RKO (cell line): ENCODE results near the gene HELZ.
"Not testable (repeated sequence)": the region's sequence is repeated elsewhere in the genome, so short reads cannot be mapped to it uniquely, and the experiment has no call there.

ENCODE experiments used
- DNase-seq: peaks from one replicate; pipeline ENCODE4 v3.0.0-alpha.2; 2016; ENCODE audit warnings: low spot score

The HELZ gene

DNA sequence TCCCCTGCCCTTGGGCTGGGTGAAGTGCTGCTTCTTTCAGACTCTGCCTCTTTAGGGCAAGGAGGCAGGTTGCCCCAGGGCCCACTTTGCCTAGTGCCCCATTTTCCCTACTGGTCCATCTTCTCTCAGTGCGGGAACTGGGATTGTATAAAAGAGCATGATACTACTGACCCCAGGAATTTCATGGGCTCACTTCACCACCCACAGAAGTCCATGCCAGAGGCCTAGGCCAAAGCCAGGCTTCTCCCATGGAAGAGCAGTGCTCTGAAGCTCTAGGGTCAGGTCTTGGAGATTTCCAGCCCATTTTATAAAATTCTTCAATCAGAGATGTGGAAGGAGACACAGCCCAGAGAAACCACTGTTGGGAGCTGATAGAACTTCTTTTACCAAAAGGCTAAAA, 194.9 kb downstream of the HELZ start:
- DNase-seq = no peak

DNA sequence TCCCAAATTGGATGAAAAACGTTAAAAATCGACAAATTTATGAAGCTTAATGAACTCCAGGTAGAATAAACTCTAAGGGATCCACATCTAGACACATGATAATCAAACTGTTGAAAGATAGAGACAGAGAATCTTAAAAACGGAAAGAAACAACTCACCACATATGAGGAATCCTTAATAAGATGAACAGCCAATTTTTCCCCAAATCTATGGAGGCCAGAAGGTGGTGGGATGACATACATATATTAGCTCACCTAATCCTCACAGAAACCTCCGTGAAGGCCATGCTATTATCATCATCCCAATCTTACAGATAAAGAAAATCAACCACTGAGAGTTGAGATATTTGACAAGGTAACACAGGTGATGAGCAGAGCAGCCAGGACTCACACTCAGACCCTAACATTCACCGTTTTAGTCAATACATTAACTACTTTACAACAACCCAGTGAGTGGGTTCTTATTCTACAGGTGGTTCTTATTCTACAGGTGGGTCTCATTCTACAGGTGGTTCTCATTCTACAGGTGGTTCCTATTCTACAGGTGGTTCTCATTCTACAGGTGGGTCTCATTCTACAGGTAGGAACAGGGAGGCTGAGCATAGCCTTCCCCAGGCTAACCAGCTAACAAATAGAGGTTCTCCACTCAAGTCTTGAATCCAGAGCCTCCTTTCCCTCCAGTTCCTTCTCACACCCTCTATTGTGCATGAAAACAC, 195.8 kb downstream of the HELZ start:
- DNase-seq = no peak

DNA sequence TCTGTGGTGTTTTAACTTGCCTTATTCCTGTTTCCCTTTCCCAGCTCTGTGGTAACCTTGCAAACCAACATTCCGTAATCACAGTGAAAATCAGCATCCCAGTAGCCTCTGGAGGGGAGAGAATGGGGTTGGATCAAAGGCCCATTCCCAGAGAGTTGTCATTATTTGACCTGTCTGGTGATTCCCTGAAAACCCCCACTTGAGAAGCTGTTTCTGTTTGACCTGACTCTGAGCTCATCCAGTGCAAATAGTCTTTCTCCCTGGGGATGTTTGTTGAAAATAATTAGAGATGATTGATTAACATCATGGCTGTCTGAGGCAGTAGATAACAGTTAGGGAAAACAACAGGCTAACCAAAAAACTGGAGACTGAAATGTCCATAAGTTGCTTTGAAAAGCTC, 197.6 kb downstream of the HELZ start:
- DNase-seq = no peak

DNA sequence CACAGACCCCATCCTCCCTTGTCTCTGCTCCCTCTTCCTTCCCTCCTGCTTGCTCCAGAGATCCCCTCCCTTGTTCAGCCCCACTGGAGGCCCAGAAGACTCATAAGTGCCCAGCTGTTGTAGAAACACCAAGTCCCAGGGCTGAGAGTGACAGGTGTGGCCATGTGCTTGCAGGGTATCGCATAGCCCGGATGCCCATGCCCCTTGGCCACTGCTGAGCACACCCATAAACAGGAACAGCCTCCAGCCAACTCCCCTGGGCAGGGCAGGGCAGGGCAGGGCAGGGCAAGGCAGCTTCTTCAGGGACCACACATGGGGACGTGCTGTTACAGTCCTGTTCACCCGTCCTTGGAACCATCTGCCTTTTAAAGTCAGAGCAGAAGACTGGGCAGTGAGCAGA, 198.6 kb downstream of the HELZ start:
- no peak for DNase-seq

DNA sequence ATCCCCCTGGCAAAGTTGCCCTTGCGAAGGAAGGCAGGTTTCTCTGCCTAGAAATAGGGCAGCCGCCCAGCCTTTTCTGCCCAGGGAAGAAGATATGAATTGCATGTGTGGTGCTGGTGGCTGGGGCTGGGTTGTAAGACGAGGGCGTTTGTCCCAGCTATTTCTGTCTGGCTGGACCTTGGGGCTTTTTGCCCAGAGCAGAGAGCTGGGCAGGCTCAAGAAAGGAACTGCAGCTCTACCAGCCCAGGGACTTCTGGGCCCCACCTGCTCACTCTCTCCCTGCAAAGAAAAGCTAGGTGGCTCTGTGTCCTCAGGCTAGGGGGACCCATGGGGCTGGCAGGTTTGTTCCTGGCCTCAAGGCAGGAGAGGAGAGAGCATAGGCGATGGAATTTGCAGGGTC, 200.1 kb downstream of the HELZ start:
- no peak for DNase-seq

DNA sequence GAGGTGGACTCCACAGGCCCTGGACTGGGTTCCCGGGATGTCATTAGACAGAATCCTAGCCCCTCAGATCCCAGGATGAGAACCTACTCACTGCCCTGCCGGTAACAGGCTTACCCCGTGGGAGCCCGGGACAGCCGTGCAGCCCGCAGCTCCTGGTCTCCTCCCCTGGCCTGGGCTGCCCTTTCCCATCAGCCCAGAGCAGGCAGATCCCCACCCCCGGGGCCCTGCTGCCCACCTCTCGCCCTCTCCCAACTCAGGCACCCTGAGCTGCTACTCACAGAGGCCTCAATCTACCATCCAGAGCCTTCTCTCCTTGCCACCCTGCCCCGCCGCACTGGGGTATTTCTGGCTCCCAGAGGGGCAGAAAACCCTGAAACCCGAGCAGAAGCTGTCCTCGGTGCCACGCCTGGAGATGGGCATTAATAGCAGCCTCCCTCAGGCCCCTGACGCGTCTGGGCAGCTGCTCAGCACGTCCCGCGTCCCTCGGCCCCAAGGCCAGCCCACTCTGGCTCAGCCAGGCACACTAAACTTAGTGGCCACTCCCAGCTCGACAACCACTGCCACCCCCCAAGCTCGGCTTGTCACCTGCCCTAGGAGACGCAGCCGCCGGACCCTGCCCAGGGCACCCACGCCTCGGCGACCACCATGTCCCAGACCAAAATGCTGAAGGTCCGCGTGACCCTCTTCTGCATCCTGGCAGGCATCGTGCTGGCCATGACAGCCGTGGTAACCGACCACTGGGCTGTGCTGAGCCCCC, 200.8 kb downstream of the HELZ start, which contains the start of gene CACNG1:
Gene CACNG1, plus strand, starts transcription at position 539 of the 757 bp plus-strand sequence. Its CDS starts 107 bp downstream, at position 646.
- DNase-seq = no peak

DNA sequence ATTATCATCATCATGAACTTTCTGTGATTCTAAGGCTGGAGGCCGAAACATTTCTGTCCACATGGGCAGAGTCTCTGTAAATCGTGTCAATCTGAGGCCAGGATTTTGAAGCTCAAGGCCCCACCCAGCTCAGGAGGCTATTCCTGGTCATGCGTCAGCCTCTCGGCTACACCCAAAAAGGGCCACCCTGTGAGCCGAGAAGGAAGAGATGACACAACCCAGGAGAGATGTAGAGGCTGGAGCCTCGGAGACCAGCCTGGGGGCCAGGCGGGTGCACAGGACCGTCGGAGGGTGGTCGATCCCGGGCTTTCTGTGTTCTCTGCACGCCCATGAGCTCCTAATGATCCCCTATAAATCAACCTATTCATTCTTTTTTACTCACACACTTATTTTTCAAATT, 201.7 kb downstream of the HELZ start:
- DNase-seq = no peak

DNA sequence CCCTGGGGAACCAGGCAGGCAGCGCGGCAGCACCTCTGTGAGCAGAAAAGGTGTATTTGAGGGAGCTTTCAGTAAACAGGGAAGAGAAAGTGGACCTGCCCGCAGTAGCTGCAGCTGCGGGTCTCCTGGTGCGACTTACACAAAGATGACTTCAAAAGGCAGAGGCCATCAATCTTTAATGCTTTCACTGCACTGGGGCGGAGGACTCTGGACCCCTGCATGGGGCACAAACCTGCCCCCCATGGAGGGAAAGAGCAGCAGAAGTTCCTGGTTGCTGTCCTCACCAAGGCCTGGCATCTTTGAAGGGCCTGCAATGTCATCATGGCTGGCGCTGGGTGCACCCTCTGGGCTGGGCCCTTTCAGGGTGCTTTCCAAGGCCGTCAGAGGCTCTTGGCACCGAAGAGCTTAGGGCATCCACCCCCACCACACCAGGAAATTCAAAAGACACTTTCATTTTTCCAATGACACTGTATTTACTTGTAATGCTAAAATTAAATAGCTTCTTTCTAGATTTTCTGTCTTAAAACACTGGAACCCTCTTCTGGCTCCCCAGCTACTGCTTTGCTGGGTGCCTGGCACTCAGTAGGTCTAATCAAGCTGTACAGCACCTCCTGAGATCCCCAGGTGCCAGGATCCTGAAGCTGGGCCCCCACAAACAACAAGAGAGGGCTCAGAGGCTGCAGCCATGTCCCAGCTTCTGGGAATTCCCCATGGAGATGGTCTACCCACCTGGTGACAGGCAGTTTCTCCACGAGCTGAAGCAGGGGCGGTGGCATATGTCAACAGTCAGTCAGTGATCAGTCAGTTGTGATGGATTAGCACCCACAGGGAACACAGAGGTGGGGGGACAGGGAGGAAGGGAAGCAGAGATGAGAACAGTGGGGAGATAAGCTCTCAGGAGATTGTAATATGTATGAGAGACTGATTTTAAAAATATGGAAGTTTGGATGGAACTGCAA, 202.8 kb downstream of the HELZ start:
- no peak for DNase-seq

DNA sequence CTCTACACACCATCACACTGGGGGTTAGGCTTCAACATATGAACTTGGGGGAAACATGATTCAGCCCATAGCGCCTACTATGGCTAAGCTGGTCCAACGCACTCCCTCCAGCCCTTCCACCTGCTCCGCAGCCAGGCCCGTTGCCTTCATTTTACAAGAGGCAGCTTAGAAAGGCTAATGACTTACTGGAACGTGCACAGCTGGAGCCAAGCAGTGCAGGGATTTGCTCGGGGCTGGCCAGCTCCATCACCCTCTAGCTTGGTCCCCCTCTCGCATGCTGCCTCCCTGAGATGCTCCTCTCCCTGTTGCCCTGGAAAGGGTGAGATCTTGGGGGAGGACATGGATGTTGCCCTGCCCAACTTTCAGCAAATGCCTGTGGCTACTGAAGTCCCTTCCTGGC, 203.5 kb downstream of the HELZ start:
- no peak for DNase-seq

DNA sequence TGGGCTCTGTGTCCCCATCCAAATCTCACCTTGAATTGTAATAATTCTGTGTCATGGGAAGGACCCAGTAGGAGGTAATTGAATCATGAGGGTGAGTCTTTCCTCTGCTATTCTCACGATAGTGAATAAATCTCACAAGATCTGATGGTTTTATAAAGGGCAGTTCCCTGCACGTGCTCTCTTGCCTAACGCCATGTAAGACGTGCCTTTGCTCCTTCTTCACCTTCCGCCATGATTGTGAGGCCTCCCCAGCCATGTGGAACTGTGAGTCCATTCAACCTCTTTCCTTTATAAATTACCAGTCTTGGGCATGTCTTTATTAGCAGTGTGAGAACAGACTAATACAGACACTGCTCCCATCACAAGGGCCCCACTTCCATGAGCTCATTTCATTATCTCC, 203.9 kb downstream of the HELZ start:
- DNase-seq = not testable (repeated sequence)

DNA sequence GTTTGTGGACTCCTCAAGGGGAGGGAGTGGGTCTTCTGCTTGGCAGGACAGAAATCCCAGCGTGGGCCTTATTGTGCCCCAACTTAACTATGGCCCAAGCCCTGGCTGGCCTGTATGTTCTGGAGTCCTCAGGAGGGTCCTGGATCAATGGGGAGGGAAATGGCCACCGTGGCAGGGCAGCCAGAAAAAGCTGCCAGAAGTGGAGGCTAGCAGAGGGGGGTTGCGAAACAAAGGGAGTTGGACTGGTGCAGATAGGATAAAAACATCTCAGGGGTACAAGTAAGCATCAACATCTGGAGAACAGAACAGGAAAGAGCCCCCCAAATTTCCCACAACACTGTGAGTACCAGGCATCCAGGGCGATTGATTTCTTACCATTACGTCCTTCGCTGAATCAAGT, 204.3 kb downstream of the HELZ start:
- DNase-seq = no peak

DNA sequence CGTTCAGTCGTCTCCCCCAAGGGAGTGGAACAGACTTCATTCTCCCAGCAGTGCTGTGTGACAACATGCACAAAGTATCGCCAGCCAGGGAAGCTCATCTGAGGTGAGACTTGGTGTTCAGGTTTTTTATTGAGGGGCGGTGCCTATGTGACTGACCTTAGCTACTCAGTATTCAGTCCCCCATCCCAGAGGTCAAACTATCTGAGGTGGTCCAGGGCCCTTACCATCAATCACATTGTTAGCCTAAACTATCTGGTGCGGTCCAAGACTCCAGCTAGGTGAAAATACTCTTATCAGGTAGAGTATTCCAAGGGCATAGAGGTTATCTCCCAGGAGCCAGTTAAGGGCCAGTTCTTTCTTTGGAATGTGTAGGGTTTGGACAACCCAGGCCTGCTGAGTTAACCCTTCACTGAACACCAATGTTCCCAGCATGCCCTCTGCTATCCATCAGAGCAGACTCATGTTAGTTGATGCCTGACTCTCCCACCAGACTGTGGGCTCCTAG, 206.1 kb downstream of the HELZ start:
- DNase-seq = no peak

DNA sequence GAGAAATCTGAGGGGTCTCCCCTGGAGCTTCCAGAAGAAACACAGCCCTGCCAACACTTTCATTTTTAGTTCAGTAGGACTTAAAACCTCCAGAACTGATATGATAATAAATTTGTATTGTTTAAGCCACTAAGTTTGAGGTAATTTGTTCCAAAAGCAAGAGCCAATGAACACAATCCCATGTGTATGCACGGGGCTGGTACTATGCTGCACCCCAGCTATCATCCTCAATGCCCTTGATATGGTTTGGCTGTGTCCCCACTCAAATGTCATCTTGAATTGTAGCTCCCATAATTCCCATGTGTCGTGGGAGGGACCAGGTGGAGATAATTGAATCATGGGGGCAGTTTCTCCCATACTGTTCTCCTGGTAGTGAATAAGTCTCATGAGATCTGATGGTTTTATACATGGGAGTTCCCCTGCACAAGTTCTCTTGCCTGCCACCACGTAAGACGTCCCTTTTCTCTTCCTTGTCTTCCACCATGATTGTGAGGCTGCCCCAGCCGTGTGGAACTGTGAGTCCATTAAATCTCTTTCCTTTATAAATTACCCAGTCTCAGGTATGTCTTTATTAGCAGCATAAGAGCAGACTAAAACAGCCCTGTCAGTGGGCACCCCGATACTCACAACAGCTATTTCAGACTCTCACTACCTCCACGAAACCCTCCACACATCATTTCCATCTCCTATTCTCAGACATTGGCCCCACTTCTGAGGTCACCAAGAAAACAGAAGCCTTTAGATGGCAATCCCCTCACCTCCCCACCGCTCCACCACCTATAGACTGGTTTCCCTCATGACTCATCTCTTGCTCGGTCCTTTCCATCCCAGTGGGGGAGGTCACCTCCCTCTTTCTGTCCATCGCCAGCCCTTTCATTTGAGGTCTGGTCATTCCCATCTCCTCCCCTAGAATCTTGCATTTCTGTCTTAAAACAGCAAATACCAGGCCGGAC, 209.6 kb downstream of the HELZ start:
- DNase-seq = no peak

DNA sequence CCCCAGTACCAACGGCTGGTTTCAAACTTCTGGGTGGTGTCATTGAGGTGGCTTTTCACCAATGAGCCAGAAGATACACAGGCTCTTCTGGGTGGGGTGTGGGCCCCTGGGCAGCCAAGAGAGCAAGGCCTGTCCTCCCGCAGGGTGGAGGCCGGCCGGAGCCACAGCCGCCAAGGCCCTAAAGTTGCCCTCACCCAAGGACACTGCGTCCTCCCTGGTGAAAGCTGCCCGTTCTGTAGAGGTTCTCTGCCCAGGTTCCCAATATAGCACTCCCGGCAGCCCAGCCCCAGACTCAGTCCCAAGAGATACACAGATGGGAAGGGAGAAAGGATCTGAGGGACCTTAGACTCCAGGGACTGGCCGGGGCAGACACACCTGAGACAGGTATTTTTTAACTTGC, 211.4 kb downstream of the HELZ start:
- DNase-seq = no peak

DNA sequence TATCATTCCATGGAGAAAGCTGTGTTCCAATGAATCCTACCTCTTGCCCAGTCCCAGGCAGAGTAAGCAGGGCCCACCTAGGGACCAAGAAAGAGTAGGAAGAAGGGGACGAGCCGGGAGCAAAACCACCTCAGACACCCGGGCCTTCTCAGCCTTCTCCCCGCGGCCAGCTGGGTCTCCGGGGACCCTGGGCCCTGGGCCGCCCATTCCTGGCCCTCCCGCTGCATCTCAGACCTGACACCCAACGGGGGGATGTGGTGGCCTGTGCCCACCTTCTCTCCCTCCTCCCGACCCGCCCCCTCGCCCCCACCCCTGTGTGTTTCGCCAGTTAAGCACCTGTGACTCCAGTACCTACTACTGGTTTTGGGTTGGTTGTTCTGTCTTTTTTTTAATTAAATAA, 212.0 kb downstream of the HELZ start:
- DNase-seq = no peak

DNA sequence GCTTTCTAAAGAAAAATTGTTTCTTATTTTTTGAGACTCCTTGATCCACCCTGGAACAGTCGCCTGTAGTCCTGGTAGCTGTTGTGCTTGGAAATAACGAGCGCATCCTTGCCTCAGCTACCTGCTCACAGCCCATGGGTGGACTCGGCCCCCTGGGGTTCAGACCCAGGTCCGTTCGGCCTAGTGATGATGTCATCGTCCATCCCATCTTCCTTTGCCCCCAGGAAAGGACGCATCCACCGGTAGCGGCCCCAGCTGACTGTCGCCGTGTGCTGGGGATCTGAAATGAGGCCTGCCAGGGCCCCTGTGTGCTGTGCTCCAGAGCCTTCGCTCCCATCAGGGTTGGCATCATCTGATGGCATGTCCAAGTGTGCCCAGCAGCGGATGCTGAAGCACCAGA, 212.6 kb downstream of the HELZ start:
- no peak for DNase-seq

DNA sequence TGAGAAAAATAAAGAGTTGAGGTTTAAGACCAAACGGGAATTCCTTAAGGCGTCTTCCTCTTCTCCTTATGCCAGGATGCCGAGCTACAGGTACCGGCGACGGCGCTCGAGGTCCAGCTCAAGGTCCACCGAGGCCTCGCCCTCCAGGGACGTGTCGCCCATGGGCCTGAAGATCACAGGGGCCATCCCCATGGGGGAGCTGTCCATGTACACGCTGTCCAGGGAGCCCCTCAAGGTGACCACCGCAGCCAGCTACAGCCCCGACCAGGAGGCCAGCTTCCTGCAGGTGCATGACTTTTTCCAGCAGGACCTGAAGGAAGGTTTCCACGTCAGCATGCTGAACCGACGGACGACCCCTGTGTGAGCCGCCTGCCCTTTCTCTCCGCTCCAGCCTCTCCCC, 214.4 kb downstream of the HELZ start:
- DNase-seq = no peak

DNA sequence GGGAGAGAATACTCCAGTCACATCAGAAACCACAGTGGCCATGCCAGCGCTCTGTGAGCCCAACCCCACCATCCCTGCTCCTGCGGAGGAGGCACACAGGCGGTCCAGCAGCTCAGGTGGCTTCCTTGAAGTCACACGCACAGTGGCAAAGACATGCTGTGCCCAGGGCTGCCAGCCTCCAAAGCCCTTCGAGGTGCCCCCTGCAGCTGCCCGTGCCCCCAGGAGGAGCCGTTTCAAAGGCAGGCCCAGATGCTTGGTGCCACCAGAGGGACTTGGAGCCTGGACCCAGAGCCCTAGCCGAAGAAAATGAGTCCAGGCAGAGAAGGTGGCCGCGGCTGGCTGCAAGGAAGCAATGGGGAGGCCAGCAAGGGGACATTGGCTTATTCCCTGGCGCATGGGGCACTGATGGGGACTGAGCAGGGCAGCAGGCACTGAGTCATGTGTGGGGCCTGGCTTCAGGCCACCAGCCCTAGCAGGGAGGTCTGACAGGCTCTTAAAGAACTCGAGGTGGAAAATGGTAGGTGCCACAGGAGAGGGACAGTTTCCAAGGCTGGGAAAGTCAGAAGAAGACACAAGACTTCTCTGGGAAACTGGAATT, 217.9 kb downstream of the HELZ start:
- no peak for DNase-seq

DNA sequence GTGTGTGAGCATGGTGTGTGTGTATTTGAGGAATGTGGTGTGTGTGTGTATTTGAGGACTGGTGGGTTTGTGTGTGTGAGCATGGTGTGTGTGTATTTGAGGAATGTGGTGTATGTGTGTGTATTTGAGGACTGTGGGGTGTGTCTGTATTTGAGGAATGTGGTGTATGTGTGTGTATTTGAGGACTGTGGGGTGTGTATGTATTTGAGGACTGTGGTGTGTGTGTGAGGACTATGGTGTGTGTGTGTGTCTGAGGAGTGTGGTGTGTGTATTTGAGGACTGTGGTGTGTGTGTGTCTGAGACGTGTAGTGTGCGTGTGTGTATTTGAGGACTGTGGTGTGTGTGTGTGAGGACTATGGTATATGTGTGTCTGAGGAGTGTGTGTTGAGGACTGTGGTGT, 218.7 kb downstream of the HELZ start:
- DNase-seq = no peak

DNA sequence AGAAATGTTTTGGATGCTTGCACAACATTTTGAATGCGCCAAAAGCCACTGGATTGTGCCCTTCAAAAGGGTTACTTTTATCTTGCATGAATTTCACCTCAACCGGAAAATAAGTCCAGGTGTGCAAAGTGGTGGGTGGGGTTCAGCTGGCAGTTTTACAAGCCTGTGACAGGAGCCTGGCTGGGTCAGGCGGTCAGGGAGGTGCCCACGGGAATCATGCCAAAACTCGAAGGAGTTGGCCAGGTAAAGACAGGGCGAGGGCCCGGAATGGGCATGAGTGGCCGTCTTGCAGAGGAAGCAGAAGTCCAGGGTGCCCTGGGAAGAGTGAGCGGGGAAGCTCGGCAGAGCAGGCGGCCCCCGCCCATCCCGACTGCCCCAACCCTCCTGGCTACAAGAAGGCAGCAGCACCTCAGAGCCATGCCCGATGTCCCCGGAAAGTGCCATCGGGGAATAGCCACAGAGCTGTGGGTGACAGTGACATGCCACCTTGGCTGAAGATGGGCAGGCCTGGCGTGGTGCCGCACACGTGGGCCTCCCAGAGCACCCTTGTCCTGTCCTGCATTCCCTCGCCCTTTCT, 219.7 kb downstream of the HELZ start:
- DNase-seq = no peak
